Panc1 (cell line): ENCODE results near the gene CMTM6. TPM values are rescaled to one million over a fixed set of nuclear protein-coding genes. Genes with fewer than 3 reads are reported as not detected.

Experiments
- ATAC-seq: fragments of 200-7000 bp; cut with Tn5 transposase; 2 replicates; pipeline ENCODE4 v1.9.1; 2020; ENCODE audit warnings: mild to moderate bottlenecking, moderate library complexity
- BruUV-seq: library from RNA; stranded (reverse); fragments of 400-500 nt; replicated peaks from 2 replicates; lab custom pipeline; 2021; lab: Mats Ljungman, UMichigan
- CTCF ChIA-PET: fragments of 300-600 bp; sonication (Branson Sonifier 250); formaldehyde crosslinking; loops from one replicate; lab custom pipeline; 2022; ENCODE audit warnings: antibody characterized with exemption; lab: Charles Lee
- POLR2A ChIA-PET: fragments of 300-600 bp; sonication (Branson Sonifier 250); formaldehyde crosslinking; loops from one replicate; lab custom pipeline; 2022; ENCODE audit warnings: antibody characterized with exemption; lab: Charles Lee
- DNase-seq: peaks from one replicate; pipeline ENCODE4 v3.0.0-alpha.2; 2010; ENCODE audit warnings: low read depth, low spot score
- H3K27ac ChIP-seq: 2 replicates; pipeline ENCODE4 v1.5.1; 2011; ENCODE audit warnings: mild to moderate bottlenecking, low read length, inconsistent platforms
- H3K27me3 ChIP-seq: fragments of 200-500 bp; sonication (Bioruptor generic); 2 replicates; pipeline ENCODE4 v1.6.0; 2014; ENCODE audit warnings: low read length, inconsistent platforms; ENCODE audit not compliant: control insufficient read depth, insufficient read depth
- H3K36me3 ChIP-seq: fragments of 200-500 bp; sonication (Bioruptor generic); 2 replicates; pipeline ENCODE4 v1.5.1; 2014; ENCODE audit warnings: inconsistent platforms, mild to moderate bottlenecking, low read length, moderate library complexity; ENCODE audit not compliant: control insufficient read depth, insufficient read depth
- H3K4me1 ChIP-seq: 2 replicates; pipeline ENCODE4 v1.5.1; 2011; ENCODE audit warnings: inconsistent platforms, mild to moderate bottlenecking, low read length, moderate library complexity; ENCODE audit not compliant: control insufficient read depth, insufficient read depth
- H3K4me3 ChIP-seq, 2 experiments: 2 replicates each; pipeline ENCODE4 v1.5.1; 2011 to 2012; ENCODE audit warnings: low read depth in 2 of 2, low read length in 2 of 2, mild to moderate bottlenecking in 2 of 2, inconsistent platforms in 1 of 2, moderate library complexity in 1 of 2
- H3K9me3 ChIP-seq: fragments of 200-500 bp; sonication (Bioruptor generic); 2 replicates; pipeline ENCODE4 v1.5.1; 2014; ENCODE audit warnings: low read depth, mild to moderate bottlenecking, inconsistent platforms, low read length, moderate library complexity; ENCODE audit not compliant: control insufficient read depth, insufficient read depth
- CTCF ChIP-seq: fragments of 450-650 bp; IDR thresholded peaks from 2 replicates; pipeline ENCODE4 v1.5.1; 2017; ENCODE audit warnings: mild to moderate bottlenecking
- POLR2AphosphoS5 ChIP-seq: IDR thresholded peaks from 2 replicates; pipeline ENCODE4 v1.6.1; 2012; ENCODE audit warnings: mild to moderate bottlenecking, low read depth, low read length, moderate library complexity
- REST ChIP-seq, 2 experiments: IDR thresholded peaks; 2 replicates each; pipeline ENCODE4 v1.6.1; 2011 to 2012; ENCODE audit warnings: low read depth in 2 of 2, control low read depth in 1 of 2, low read length in 1 of 2, mild to moderate bottlenecking in 1 of 2, moderate library complexity in 1 of 2; ENCODE audit not compliant: insufficient read depth in 1 of 2
- SIN3A ChIP-seq: IDR thresholded peaks from 2 replicates; pipeline ENCODE4 v1.6.1; 2012; ENCODE audit warnings: low read depth, mild to moderate bottlenecking, low read length, moderate library complexity, borderline replicate concordance; ENCODE audit not compliant: insufficient read depth
- TCF7L2 ChIP-seq: IDR thresholded peaks from 2 replicates; pipeline ENCODE4 v1.6.1; 2011; ENCODE audit warnings: mild to moderate bottlenecking, low read depth, low read length, inconsistent platforms
- in situ Hi-C: cut with HindIII; loops from 2 replicates; pipeline ENCODE4 v1.10.0; 2016; ENCODE audit warnings: low sequenced_read_pairs, low pct_unique_long_range_greater_than_20kb
- intact Hi-C: fragments of 100-400 bp; cut with micrococcal nuclease; formaldehyde crosslinking; loops from one replicate; pipeline ENCODE4 v1.10.0; 2022; ENCODE audit not compliant: unreplicated experiment
- total RNA-seq: library from RNA; stranded (reverse); gene quantifications from one replicate; pipeline ENCODE4 v1.2.1, GENCODE V29; 2021; ENCODE audit not compliant: unreplicated experiment

Gene CMTM6
- total RNA-seq, 1 experiment from 2014 or later: 56.4 TPM

- Histone ChIP-seq H3K27me3 (no peaks in the 10 kb centered on the region), H3K36me3 (no peaks in the 10 kb centered on the region), H3K9me3 (no peaks in the 10 kb centered on the region), H3K4me1 (no peaks in the 10 kb centered on the region), H3K27ac (0 out of 2 replicates have a peak overlapping the region, but pooled peaks have one; percentile 20), H3K4me3 (no peak overlapping the region)
- no TSS peak for BruUV-seq
- in situ Hi-C loops: no loop called here
- POLR2A ChIA-PET: interaction anchor here (0.7 kb wide), 1 partner anchor 81 kb away, joined by 5 read pairs; no protein-coding TSS in a partner anchor
- TF ChIP-seq SIN3A: no peak
- no peak for TF ChIP-seq CTCF
- no peak for TF ChIP-seq TCF7L2
- TF ChIP-seq REST (IDR thresholded peaks at IDR 0.05; ENCODE audit: insufficient read depth in 1 of 2, low read depth in 2 of 2, low read length in 1 of 2): no peak
- no peak for TF ChIP-seq POLR2AphosphoS5
- intact Hi-C loops: no loop called here
- no peak for ATAC-seq
- CTCF ChIA-PET: interaction anchor here (1.0 kb wide), 1 partner anchor 16 kb away, joined by 3 read pairs; no protein-coding TSS in a partner anchor
- no peak for DNase-seq
Observed at GRCh38 chr3:32438596-32439344, 63.9 kb downstream of the CMTM6 start.

- ChIA-PET CTCF (interaction anchor here (0.7 kb wide), 1 partner anchor 30 kb away, joined by 6 read pairs; no protein-coding TSS in a partner anchor), POLR2A (interaction anchor here (0.7 kb wide), 1 partner anchor 25 kb away, joined by 3 read pairs; no protein-coding TSS in a partner anchor)
- DNase-seq (no peak), ATAC-seq (no peak)
- in situ Hi-C loops (no loop called here), intact Hi-C loops (no loop called here)
- Histone ChIP-seq H3K4me3 (no peak overlapping the region), H3K9me3 (no peaks in the 10 kb centered on the region), H3K27me3 (no peaks in the 10 kb centered on the region), H3K4me1 (no peaks in the 10 kb centered on the region), H3K27ac (no peak overlapping the region), H3K36me3 (no peaks in the 10 kb centered on the region)
- no TSS peak for BruUV-seq
- TF ChIP-seq TCF7L2: no peak
- no peak for TF ChIP-seq SIN3A
- no peak for TF ChIP-seq POLR2AphosphoS5
- TF ChIP-seq CTCF: no peak
- no peak for TF ChIP-seq REST (IDR thresholded peaks at IDR 0.05; ENCODE audit: insufficient read depth in 1 of 2, low read depth in 2 of 2, low read length in 1 of 2)
Observed at GRCh38 chr3:32437896-32438295, 64.8 kb downstream of the CMTM6 start.
